H1 (cell line): Measurements from ENCODE around the gene SLC9A3. TPM values are rescaled to one million over a fixed set of nuclear protein-coding genes. Genes with fewer than 3 reads are reported as not detected.

ENCODE experiments used
- CHD2 ChIP-seq: IDR thresholded peaks from 2 replicates; pipeline ENCODE4 v1.6.1; 2012; ENCODE audit warnings: low read length, improper control_type of control experiment
- polyA plus RNA-seq, 7 experiments: library from polyadenylated mRNA; depleted of rRNA in 3 of 7; stranded (reverse) in 5 of 7; unstranded in 2 of 7; fragments of >200 nt in 5 of 7; fragments of 200-250 nt in 2 of 7; gene quantifications; 1 replicate in 5 of 7; 2 replicates in 1 of 7; 4 replicates in 1 of 7; pipeline versions ENCODE4 v1.2.1 to v1.2.3, GENCODE V29; 2011 to 2013; ENCODE audit warnings: missing spikeins in 2 of 7, mixed read lengths in 2 of 7
- total RNA-seq: library from RNA; stranded (reverse); fragmentation: NEBNext Ultra II Directional; extraction: Animal tissue kit (Norgen Biotek cat#: 25700); gene quantifications from 2 replicates; pipeline ENCODE4 v1.2.1, GENCODE V29; 2021

SLC9A3 gene
- total and polyA plus RNA-seq, 2 of the 8 experiments (the other 6 are each of a cell fraction or from before 2014, with no cell fraction given) = 0.95 to 1.0 TPM

DNA sequence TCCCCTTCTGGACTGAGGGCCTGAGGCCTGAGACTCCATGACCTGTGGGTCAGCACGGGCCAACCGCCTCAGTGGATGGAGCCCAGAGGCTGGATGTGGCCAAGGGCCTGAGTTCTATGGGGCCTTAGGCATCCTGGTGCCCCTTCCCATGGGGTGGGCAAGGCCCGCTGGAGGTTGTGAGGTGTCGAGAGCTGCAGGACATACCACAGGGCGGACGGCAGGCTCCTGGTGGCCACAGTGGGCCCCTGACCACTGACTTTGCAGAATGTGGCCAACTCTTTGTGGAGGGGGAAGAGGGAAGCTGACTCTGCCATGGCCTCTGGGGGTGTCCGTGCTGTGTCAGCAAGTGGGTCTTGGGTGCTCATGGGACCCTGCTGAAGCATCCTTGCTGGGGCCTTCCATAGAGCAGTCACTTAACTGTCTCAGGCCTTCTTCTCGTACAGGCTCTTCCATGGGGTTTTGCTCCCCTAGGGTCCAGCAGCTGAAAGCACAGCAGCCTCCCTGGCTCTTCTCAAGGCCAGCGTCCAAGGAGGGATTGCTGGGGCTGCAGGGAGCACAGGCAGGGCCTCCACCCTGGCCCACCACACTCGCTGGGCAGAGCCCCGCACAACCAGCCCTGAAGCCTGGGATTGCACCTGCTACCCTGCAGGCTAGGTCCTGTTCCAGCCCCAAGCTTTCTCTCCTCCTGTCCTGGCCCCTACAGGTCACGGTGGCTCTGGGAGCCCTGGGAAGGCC, 21.6 kb upstream of the SLC9A3 start (continued):
- TF ChIP-seq CHD2 = no peak
- TF ChIP-seq, all 59 proteins: peak for 0
